NCI-H1092 treated with DMSO at 0.1 percent for 48 hours (cell line): Measurements from ENCODE around the gene KCNJ8.
"Not testable (repeated sequence)": the region's sequence is repeated elsewhere in the genome, so short reads cannot be mapped to it uniquely, and the experiment has no call there.

Experiments used
- DNase-seq: peaks from one replicate; lab custom pipeline; 2025; lab: John Stamatoyannopoulos, UW

The KCNJ8 gene

GRCh38 chr12:21774358-21775132 is at the start of gene KCNJ8:
KCNJ8 (minus strand) TSS chr12:21774706; CDS start chr12:21773616, 1,090 bp downstream.
- DNase-seq: no peak

- no peak for DNase-seq
Observed at GRCh38 chr12:21823581-21823980, 49.1 kb upstream of the KCNJ8 start.

GRCh38 chr12:21819678-21820077 is 45.2 kb upstream of the KCNJ8 start:
- DNase-seq: no peak

- no peak for DNase-seq
Observed at GRCh38 chr12:21819236-21819635, 44.7 kb upstream of the KCNJ8 start.

- no peak for DNase-seq
Observed at GRCh38 chr12:21818627-21819026, 44.1 kb upstream of the KCNJ8 start.

- DNase-seq: no peak
Observed at GRCh38 chr12:21815306-21816062, 41.0 kb upstream of the KCNJ8 start.

- no peak for DNase-seq
Observed at GRCh38 chr12:21814814-21815213, 40.3 kb upstream of the KCNJ8 start.

GRCh38 chr12:21814327-21814726 is 39.8 kb upstream of the KCNJ8 start:
- DNase-seq: no peak

GRCh38 chr12:21813751-21814150 is 39.2 kb upstream of the KCNJ8 start:
- DNase-seq: no peak

- DNase-seq: no peak
Observed at GRCh38 chr12:21813125-21813524, 38.6 kb upstream of the KCNJ8 start.

- not testable (repeated sequence) for DNase-seq
Observed at GRCh38 chr12:21812340-21812739, 37.8 kb upstream of the KCNJ8 start.

- no peak for DNase-seq
Observed at GRCh38 chr12:21809100-21809499, 34.6 kb upstream of the KCNJ8 start.

- DNase-seq: no peak
Observed at GRCh38 chr12:21806255-21806654, 31.7 kb upstream of the KCNJ8 start.

- no peak for DNase-seq
Observed at GRCh38 chr12:21801522-21802288, 27.2 kb upstream of the KCNJ8 start.

- DNase-seq: no peak
Observed at GRCh38 chr12:21800011-21800410, 25.5 kb upstream of the KCNJ8 start.

GRCh38 chr12:21797539-21797938 is 23.0 kb upstream of the KCNJ8 start:
- no peak for DNase-seq

- DNase-seq: no peak
Observed at GRCh38 chr12:21795648-21796328, 21.3 kb upstream of the KCNJ8 start.

- not testable (repeated sequence) for DNase-seq
Observed at GRCh38 chr12:21794807-21795595, 20.5 kb upstream of the KCNJ8 start.

- DNase-seq: not testable (repeated sequence)
Observed at GRCh38 chr12:21789687-21790086, 15.2 kb upstream of the KCNJ8 start.

- DNase-seq: no peak
Observed at GRCh38 chr12:21788089-21788983, 13.8 kb upstream of the KCNJ8 start.
